GM18873 (cell line): Measurements from ENCODE around the gene ZFYVE28.
"Not testable (repeated sequence)": the region's sequence is repeated elsewhere in the genome, so short reads cannot be mapped to it uniquely, and the experiment has no call there.

Source experiments
- ATAC-seq: cut with Tn5 transposase; IDR thresholded peaks from one replicate; pipeline ENCODE4 v1.9.1; 2021; ENCODE audit warnings: mild to moderate bottlenecking, moderate library complexity, moderate number of reproducible peaks; ENCODE audit not compliant: unreplicated experiment, low FRiP score

ZFYVE28 gene

DNA sequence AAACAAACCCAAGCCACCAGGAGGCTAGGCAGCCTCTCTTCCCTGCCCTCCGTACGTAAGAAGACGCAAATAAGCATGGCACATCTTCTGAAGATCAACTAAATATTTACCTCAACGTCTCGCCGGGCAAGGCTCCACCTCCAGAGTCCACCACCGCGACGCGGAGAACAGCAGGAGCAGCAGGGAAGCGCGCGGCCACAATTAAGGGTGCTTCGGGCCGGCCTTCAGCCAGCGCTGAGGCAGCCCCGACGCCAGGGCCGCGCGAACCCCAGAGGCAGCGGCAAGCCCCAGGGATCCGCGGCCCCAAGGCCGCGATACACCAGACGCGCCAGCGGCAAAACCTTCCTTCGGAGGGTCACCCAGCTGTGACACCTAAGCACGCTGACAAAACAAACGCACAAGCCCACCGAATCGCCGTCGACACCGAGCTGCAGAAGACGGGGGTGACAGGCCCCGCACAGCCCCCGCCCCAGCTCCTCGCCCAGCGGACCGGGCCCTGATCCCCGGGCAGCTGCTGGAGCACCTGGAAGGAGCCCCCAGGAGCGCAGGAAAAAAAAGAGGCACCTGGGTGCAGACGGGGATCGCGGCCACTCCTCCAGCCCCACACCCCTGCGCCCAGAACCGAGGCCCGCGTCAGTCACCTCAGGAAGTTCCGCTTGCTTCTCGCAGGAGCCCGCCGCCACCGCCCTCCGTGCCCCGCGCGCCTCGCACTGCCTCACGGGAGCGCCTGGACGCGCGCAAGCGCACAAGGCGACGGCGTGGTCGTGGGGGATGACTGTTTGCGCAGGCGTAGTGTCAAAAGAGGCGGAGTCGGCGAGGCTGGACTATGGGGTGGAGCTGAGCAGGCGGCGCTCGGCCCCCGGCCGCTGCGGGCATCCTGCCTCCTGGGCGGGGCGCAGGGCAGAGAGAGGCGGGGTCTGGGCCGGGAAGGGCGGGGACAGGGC, 176.8 kb downstream of the ZFYVE28 start, which contains the start of the genes HAUS3 and POLN:
HAUS3 (minus strand) TSS at position 712 of the 944 bp plus-strand sequence. CDS start 1,175 bp downstream, outside the sequence.
POLN (minus strand) TSS at position 712 of the 944 bp plus-strand sequence. CDS start 12,890 bp downstream, outside the sequence.
- ATAC-seq = peak; percentile 83

DNA sequence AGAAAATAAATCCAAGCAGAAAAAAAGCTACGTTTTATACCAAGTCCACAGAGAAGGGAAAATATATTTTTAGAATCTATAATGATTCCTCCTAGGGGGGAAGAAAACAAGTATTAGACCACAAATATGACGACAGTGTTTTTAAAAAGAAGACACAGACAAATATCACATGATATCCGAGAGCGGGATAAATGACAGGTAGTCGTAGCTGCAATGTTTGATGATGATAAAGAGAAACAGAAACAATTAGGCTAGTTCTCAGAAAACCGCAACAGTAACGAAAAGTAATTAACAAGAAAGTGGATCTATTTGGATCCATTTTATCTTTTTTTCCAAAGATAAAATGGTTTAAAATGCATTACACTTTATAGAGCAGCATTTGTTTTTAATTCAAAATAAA, 177.4 kb downstream of the ZFYVE28 start:
- ATAC-seq = no peak

DNA sequence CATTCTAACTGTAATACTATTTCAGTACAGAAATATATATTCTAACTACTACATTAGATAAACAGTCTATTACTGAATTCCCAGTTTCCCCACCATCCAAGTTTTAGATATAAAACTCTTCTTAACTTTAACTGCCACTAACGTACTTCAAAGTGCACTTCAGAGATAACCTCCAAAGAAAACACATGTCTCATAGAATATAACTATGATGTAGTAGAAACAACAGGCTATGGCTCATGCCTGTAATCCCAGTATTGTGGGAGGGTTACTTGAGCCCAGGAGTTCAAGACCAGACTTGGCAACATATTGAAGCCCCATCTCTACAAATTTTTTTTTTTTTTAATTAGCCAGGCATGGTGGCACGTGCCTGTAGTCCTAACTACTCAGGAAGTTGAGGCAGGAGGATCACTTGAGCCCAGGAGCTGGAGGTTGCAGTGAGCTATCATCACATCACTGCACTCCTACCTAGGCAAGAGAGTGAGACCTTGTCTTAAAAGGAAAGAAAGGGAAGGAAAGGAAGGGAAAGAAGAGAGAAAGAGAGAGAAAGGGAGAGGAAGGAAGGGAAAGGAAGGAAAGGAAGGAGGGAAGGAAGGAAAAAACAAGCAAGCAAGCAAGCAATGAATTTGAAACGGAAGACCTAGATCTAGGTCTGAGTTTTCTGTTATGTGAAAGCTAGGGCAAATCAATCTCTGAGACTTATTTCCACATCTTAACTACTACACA, 181.3 kb downstream of the ZFYVE28 start:
- no peak for ATAC-seq

DNA sequence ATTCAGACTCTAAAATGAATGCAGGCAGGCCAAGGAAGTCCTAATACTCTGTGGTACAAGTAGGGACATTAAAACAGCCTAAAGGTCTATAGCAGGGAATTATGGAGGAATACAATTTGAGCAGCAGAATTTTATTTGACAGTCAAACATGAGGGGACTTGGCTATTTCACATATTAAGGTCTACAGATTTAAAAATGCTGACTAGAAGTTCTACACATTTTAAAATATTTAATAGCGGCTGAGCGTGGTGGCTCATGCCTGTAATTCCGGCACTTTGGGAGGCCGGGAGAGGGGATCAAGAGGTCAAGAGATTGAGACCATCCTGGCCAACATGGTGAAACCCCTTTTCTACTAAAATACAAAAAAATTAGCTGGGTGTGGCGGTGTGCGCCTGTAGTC, 187.4 kb downstream of the ZFYVE28 start:
- no peak for ATAC-seq

DNA sequence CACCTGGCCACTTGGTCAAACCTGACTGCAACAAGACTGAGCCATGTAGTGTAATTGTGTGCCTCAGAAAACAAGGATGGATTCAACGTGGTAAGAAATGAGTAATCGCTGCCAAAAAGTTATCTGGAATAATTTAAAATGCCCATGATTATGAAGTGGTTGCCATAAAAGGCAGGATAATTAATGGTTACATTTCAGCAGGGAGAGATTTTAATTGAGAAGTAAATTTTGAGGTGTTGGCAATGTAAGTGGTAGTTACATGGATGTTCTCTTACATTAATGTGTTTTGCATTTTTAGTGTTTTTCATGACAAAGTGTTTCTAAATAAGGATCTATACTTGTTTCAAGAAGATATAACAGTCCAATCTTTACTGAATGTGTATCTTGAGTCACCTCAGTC, 192.2 kb downstream of the ZFYVE28 start:
- no peak for ATAC-seq

DNA sequence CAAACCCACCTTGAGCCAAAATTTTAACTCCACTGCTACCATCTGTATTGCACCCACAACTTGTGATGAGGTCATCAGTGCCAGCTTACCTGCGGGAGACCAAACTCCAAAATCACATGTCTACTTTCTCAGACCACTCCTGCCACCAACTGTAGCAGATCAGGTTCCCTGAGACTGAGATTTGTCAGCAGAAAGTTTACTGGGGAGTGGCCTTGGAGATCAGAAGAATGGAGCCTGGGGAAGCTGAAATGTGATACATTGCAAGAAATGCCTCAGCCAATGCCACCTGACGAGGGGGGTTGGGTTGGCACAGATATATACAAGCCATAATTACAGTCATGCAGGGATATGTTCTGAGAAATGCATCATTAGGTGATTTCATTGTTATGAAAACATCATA, 195.6 kb downstream of the ZFYVE28 start:
- no peak for ATAC-seq

DNA sequence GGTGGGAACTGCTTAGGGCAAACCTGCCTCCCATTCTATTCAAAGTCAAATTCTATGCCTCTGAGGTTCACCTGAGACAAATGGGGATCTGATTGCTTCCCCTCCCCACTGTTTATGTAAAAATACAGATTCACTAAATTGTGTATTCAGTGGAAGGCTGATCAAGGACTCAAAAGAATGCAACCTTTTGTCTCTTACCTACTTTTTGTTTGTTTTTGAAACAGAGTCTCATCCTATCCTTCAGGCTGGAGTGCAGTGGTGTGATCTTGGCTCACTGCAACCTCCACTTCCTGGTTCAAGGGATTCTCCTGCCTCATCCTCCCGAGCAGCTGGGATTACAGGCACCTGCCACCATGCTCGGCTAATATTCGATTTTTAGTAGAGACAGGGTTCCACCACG, 197.1 kb downstream of the ZFYVE28 start:
- ATAC-seq = not testable (repeated sequence)

DNA sequence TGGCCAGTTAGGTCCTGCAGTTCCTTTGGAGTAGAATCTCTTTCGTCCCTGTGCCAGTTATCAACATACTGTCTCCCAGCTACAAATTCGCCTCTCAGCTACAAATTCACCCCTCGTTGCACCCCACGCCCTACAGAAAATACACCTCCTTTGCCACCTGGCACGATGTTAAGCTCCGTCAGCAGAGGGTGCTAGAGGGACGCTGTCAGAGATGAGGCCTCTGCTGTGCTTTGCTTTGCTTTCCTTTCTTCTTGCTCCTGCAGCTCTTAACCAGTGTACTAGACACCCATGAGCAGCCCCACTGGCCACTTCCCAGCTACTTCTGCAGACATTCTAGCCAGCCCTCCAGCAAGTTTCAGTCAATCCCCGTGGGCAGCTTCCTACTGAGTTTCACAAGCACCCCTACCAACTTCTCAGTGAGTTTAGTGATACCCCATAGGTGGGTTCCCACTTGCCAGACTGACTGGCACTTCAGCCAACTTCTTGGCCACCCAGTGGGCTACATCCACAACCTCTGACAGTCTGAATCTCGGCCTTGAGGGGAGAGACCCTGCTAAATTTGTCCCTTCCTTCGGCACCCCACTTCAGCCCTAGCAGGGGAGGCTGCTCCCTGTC, 198.3 kb downstream of the ZFYVE28 start:
- ATAC-seq = no peak
